ENCODE measurements around the gene DOCK1. TPM values are rescaled to one million over a fixed set of nuclear protein-coding genes. Genes with fewer than 3 reads are reported as not detected.
"Not testable (repeated sequence)": the region's sequence is repeated elsewhere in the genome, so short reads cannot be mapped to it uniquely, and the experiment has no call there.

Gene DOCK1
- total RNA-seq, 4 donors from 2014 or later = 31.3 to 82.3 (median 44.1) TPM

DNA sequence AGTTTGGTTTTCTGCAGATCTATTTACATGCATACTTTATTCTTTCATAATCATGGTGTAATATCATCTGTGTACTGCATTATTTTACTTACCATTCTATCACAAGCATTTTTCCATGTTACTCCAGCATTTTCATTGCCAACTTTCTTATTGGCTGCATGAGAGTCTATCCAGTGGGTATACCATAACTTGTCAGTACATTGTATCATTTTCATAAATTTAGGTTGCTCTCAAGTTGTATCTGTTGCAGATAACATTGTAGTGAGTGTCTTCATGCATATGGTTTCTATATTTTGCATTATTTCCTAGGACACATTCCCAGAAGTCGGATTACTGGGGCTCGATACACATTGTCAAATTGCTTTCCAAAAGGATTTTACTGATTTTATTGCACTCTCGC is 378.3 kb downstream of the DOCK1 start:
- no peak for ATAC-seq (ENCODE audit: low FRiP score)
- no peak for DNase-seq (ENCODE audit: low spot score)
- TF ChIP-seq, protein P1, sequence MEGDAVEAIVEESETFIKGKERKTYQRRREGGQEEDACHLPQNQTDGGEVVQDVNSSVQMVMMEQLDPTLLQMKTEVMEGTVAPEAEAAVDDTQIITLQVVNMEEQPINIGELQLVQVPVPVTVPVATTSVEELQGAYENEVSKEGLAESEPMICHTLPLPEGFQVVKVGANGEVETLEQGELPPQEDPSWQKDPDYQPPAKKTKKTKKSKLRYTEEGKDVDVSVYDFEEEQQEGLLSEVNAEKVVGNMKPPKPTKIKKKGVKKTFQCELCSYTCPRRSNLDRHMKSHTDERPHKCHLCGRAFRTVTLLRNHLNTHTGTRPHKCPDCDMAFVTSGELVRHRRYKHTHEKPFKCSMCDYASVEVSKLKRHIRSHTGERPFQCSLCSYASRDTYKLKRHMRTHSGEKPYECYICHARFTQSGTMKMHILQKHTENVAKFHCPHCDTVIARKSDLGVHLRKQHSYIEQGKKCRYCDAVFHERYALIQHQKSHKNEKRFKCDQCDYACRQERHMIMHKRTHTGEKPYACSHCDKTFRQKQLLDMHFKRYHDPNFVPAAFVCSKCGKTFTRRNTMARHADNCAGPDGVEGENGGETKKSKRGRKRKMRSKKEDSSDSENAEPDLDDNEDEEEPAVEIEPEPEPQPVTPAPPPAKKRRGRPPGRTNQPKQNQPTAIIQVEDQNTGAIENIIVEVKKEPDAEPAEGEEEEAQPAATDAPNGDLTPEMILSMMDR (IDR thresholded peaks at IDR 0.05) = no peak

DNA sequence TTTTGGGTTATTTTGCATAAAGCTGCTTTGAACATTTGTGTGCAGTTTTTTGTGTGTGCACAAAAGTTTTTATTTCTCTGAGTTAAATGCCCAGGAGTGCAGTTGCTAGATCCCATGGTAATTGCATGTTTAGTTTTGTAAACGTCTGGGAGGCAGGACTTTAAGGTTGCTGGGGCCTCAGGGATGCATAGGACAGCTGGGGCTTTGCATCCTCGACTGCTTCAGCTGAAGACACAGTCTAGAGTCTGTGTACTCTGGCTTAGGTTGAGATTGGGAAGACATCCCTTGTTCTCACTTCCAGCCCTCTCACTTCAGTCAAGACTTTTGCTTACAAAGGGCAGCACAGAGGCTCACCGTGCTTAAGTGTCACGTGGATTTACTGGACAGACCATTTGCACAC is 385.6 kb downstream of the DOCK1 start:
- DNase-seq (ENCODE audit: low spot score) = no peak
- no peak for ATAC-seq (ENCODE audit: low FRiP score)
- TF ChIP-seq, protein P1 (IDR thresholded peaks at IDR 0.05) = no peak

DNA sequence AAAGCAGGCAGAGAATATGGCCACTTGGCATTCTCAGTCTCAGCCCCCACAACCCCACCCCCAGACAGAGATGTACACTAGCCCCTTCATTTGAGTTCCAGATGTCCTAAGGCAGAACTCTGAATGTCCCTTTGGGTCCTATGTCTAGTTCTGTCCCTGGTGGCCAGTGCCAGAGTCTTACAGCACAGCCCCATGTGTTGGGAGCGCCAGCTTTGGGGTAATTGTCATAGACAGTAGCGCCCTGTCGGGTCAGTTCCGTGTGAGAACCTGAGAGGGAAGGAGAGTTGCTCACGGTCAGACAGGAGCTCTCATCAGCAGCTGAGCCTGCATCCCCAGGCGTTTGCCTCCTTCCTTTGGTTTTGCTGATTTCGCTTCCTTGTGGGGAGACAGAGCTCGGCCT is 386.1 kb downstream of the DOCK1 start:
- DNase-seq (ENCODE audit: low spot score) (no peak), ATAC-seq (ENCODE audit: low FRiP score) (no peak)
- TF ChIP-seq, protein P1 (IDR thresholded peaks at IDR 0.05) = no peak

DNA sequence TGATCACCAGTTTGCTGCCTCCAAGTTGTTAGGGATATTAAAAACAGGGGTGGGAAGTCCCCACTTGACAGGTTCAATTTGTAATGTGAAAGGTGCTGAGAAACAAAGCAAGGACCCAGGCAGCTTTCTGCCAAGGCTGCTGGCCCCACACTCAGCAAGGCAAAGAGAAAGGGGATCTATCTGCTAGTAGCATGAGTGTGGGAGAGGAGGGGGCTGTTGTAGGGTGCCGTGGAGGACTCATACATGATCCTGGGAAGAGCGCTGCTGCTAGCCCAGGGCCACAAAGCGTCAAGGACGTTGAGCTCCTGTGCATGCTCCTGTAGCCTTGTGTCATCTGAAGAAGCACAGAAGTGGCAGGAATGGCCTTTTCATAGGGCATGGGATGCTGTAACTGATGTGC is 387.7 kb downstream of the DOCK1 start:
- no peak for ATAC-seq (ENCODE audit: low FRiP score)
- TF ChIP-seq, protein P1 (IDR thresholded peaks at IDR 0.05) = no peak
- no peak for DNase-seq (ENCODE audit: low spot score)

DNA sequence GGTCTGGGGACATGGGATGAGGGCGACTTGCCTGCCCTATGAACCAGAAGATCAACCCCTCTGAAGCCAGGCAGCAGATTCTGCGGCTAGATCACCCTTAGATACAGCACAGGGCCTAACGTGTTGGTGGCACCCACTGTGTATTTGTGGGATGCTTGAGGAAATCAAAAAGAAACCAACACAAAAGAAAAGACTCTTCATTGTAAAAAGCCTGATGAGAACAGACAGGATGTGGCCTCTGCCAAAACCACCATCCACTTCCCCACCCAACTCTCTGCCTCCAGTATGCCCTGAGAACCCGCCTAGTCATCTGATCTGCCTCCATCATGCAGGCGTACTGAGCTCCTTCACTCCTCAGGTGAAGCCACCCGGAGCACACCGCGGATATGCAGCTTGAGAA is 388.4 kb downstream of the DOCK1 start:
- TF ChIP-seq, protein P1 (IDR thresholded peaks at IDR 0.05) = no peak
- ATAC-seq (ENCODE audit: low FRiP score) (no peak), DNase-seq (ENCODE audit: low spot score) (no peak)

DNA sequence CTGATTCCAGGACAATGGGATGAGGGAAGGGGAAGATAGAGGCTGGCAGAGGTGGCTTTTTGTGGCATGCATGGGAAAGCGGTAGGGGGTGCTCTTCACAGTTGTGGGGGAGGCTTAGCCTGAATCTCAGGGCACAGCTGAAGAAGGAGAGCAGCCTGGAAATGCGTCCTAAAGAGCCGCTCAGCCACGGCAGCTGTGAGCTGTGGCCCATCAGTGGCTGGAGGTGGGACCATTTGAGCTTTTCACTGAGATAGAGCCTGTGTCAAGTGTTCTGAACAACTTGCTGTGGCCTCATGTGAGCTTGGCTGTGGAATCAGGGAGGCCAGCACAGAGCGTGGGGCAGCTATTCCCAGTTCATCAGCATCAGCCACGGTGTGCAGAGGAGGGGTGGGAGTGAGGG is 391.5 kb downstream of the DOCK1 start:
- ATAC-seq (ENCODE audit: low FRiP score) (no peak), DNase-seq (ENCODE audit: low spot score) (no peak)
- TF ChIP-seq, protein P1 (IDR thresholded peaks at IDR 0.05) = no peak

DNA sequence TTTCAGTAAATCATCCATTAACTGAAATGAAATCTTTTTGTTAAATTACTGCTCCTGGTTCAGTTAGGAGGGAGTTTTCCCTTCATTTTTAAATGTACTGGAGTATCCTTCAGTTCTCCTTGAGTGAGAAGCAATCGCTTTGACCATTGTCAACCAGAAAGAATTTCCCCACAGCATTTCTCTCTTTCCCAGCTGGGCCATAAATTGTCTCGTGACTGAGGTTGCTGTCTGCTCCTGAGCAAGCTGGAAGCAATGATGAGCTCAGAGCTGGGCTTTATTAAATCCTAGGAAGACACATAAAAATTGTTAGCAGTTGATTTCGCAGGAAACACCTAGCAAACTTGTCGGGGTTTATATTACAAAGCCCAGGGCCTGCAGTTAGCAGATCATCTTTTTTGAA is 393.2 kb downstream of the DOCK1 start:
- TF ChIP-seq, protein P1 (IDR thresholded peaks at IDR 0.05) = no peak
- ATAC-seq (ENCODE audit: low FRiP score) (no peak), DNase-seq (ENCODE audit: low spot score) (no peak)

DNA sequence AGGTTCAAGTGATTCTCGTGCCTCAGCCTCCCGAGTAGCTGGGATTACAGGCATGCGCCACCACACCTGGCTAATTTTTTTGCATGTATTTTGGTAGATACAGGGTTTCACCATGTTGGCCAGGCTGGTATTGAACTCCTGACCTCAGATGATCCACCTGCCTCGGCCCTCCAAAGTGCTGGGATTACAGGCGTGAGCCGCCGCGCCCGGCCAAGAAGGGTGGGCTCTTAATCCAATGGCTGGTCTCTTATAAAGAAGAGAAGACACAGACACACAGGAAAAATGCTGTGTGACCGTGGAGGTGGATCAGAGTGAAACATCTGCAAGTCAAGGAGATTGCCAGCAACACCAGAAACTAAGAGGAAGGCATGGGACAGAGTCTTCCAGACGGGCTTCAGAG is 394.0 kb downstream of the DOCK1 start:
- not testable (repeated sequence) for DNase-seq (ENCODE audit: low spot score); ATAC-seq (ENCODE audit: low FRiP score)

Data from omental fat pad (tissue), 4 donors.